Lung (tissue), 12 donors: ENCODE measurements around the gene RAB4B. TPM values are rescaled to one million over a fixed set of nuclear protein-coding genes. Genes with fewer than 3 reads are reported as not detected.

Source experiments
- ATAC-seq: fragments of 200-7000 bp; cut with Tn5 transposase; one replicate; pipeline ENCODE4 v1.9.1; 2020; ENCODE audit warnings: moderate number of reproducible peaks; ENCODE audit not compliant: insufficient read depth, low FRiP score
- DNase-seq, 3 donors: peaks; one replicate each; pipeline ENCODE4 v3.0.0-alpha.2; 2013 to 2017
- H3K27ac ChIP-seq, 2 donors: one replicate each; pipeline ENCODE4 v1.5.1; 2013; ENCODE audit warnings: mild to moderate bottlenecking in 2 of 2, moderate library complexity in 2 of 2, control low read depth in 1 of 2, inconsistent platforms in 1 of 2, low read depth in 1 of 2, low read length in 1 of 2
- H3K27me3 ChIP-seq, 3 donors: one replicate each; pipeline ENCODE4 v1.5.1; 2013; ENCODE audit warnings: low read length in 2 of 3; ENCODE audit not compliant: control insufficient read depth in 3 of 3, insufficient read depth in 3 of 3
- H3K36me3 ChIP-seq, 4 donors: one replicate each; pipeline ENCODE4 v1.5.1; 2013; ENCODE audit warnings: low read length in 4 of 4, mild to moderate bottlenecking in 1 of 4, moderate library complexity in 1 of 4; ENCODE audit not compliant: control insufficient read depth in 4 of 4, insufficient read depth in 4 of 4
- H3K4me1 ChIP-seq, 5 donors: one replicate each; pipeline ENCODE4 v1.5.1; 2013; ENCODE audit warnings: low read length in 5 of 5, mild to moderate bottlenecking in 2 of 5, moderate library complexity in 1 of 5; ENCODE audit not compliant: control insufficient read depth in 5 of 5, insufficient read depth in 5 of 5
- H3K4me3 ChIP-seq: one replicate; pipeline ENCODE4 v1.5.1; 2013; ENCODE audit warnings: mild to moderate bottlenecking, control low read depth, moderate library complexity
- H3K9ac ChIP-seq, 2 donors: one replicate each; pipeline ENCODE4 v1.5.1; 2013; ENCODE audit warnings: low read length in 2 of 2, control low read depth in 1 of 2; ENCODE audit not compliant: insufficient read depth in 1 of 2
- H3K9me3 ChIP-seq, 4 donors: one replicate each; pipeline ENCODE4 v1.5.1; 2013; ENCODE audit warnings: low read length in 3 of 4, mild to moderate bottlenecking in 1 of 4, moderate library complexity in 1 of 4; ENCODE audit not compliant: control insufficient read depth in 4 of 4, insufficient read depth in 3 of 4
- CTCF ChIP-seq: IDR thresholded peaks from 2 replicates; pipeline ENCODE4 v1.5.1; 2012; ENCODE audit warnings: mild to moderate bottlenecking; ENCODE audit errors: control extremely low read depth, extremely low read depth
- WGBS, 2 donors: extraction: QIAGEN DNeasy Blood & Tissue Kit; methylation state at CpG; one replicate each; pipeline ENCODE4 v1.1.7; 2013; 5-methylcytosine and 5-hydroxymethylcytosine counted together
- polyA plus RNA-seq, 2 donors: library from polyadenylated mRNA; stranded (reverse); fragments of 200-250 nt; gene quantifications; one replicate each; pipeline ENCODE4 v1.2.1, GENCODE V29; 2013
- total RNA-seq, 2 donors: library from RNA; depleted of rRNA in 1 of 2; stranded (reverse); fragments of >200 nt in 1 of 2; gene quantifications; one replicate each; pipeline ENCODE4 v1.2.1, GENCODE V29; 2014 to 2021
- donor health status: control.
- donor health status: control.
- donor health status: Bipolar disorder and iron deficiency.
- donor health status: healthy.
- donor health status: DM: yes; HTN: yes; CAD: no.

The RAB4B gene
- total and polyA plus RNA-seq, 4 donors = 11.5 to 90.9 (median 75.8) TPM

GRCh38 chr19:40747536-40747935 lies 30.5 kb upstream of the RAB4B start:
- Histone ChIP-seq H3K27me3 (no peaks in the 10 kb centered on the region), H3K4me3 (no peak overlapping the region), H3K36me3 (peaks cover 0 to 6% (median 0%) of the 10 kb centered on the region in 4 donors), H3K27ac (no peak overlapping the region), H3K4me1 (peaks cover 0 to 20% (median 4%) of the 10 kb centered on the region in 5 donors), H3K9ac (no peak overlapping the region), H3K9me3 (no peaks in the 10 kb centered on the region)
- no peak for TF ChIP-seq CTCF
- DNase-seq (no peak), ATAC-seq (no peak)
- 95 to 96% methylated on average over 7 of the region's 7 CpGs for WGBS, 2 donors

- DNase-seq (peak; percentile 100), ATAC-seq (peak; percentile 93)
- Histone ChIP-seq H3K9me3 (no peaks in the 10 kb centered on the region), H3K4me1 (peaks cover 0 to 26% (median 6%) of the 10 kb centered on the region in 5 donors), H3K36me3 (no peaks in the 10 kb centered on the region), H3K9ac (peak within 1 kb of the TSS; percentile 78 to 90), H3K4me3 (peak within 1 kb of the TSS; percentile 91), H3K27me3 (no peaks in the 10 kb centered on the region), H3K27ac (peak within 1 kb of the TSS; percentile 94 to 97)
- WGBS, 2 donors = 0% methylated on average over 43 of the region's 43 CpGs
- TF ChIP-seq CTCF = no peak
These were observed 27.8 kb upstream of the RAB4B start, which contains the start of gene ACTMAP for GRCh38 chr19:40750058-40750873. TSS of gene ACTMAP (minus strand) at chr19:40750477. CDS start at chr19:40749803, 674 bp downstream.

GRCh38 chr19:40750874-40751537 lies 27.0 kb upstream of the RAB4B start, which contains the start of gene SNRPA:
TSS of gene SNRPA (plus strand) at chr19:40751203. CDS start at chr19:40751409, 206 bp downstream.
- no peak for TF ChIP-seq CTCF
- 0% methylated on average over 46 of the region's 46 CpGs for WGBS, 2 donors

More at GRCh38 chr19:40750874-40751537, 27.0 kb upstream of the RAB4B start, which contains the start of gene SNRPA:
- Histone ChIP-seq H3K9me3 (no peaks in the 10 kb centered on the region), H3K36me3 (peaks cover 0 to 6% (median 0%) of the 10 kb centered on the region in 4 donors), H3K9ac (peak within 1 kb of the TSS; percentile 78 to 90), H3K4me3 (peak within 1 kb of the TSS; percentile 91), H3K4me1 (peaks cover 0 to 26% (median 6%) of the 10 kb centered on the region in 5 donors), H3K27ac (peak within 1 kb of the TSS; percentile 94 to 97), H3K27me3 (no peaks in the 10 kb centered on the region)
- DNase-seq (peak; percentile 98 to 99 (median 99)), ATAC-seq (peak; percentile 85)
